HG02840 (cell line): ENCODE results near the gene ETV5.

ENCODE experiments used
- ATAC-seq: cut with Tn5 transposase; IDR thresholded peaks from one replicate; pipeline ENCODE4 v1.9.1; 2021; ENCODE audit warnings: mild to moderate bottlenecking, moderate library complexity, moderate number of reproducible peaks; ENCODE audit not compliant: unreplicated experiment, low FRiP score

ETV5 gene

DNA sequence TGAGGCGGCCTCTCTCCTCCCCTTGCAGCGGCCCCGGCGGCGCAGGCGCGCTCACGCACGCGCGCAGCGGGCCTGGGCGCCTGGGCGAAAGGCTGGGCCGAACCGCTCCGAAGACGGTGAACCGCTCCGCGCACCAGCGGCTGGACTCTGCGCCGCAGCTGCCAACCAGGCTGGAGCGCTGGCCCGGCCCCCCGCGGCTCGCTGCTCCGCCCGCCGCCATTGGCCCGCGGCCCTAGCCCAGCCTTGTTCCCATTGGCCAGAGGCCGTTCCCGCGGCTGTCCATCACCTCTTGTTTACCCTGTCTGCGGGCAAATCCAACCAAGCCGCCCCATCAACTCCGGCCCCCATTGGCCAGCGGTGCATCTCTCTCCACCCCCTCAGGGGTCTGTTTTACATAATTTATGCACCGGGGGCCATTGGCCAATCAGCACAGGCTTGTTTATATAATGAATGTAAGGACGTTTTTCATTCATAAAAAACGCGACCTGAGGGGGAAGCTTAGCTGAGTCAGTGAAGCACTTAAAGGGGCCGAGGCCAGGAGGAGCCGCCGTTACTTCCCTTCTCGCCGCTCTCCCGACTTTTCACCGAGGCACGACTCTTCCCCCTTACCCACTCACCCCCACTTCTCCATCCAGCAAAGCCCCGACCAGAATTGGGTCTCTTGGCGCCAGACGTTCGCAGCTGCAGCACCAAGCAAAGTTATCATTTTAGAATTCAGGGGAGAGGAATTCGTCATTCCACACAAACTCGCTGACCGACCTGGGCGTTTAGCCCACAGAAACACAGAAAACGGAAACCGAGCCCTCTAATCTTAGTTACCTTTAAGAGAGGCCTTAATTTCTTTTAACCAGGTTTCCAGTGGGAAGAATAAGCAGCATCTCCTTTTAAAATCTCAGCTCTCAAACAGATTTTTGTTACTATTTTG lies at the start of gene ETV5:
Gene ETV5 (minus strand): TSS at position 149 of the 925 bp plus-strand sequence. CDS start 3,221 bp downstream, outside the sequence.
- peak; percentile 93 for ATAC-seq

DNA sequence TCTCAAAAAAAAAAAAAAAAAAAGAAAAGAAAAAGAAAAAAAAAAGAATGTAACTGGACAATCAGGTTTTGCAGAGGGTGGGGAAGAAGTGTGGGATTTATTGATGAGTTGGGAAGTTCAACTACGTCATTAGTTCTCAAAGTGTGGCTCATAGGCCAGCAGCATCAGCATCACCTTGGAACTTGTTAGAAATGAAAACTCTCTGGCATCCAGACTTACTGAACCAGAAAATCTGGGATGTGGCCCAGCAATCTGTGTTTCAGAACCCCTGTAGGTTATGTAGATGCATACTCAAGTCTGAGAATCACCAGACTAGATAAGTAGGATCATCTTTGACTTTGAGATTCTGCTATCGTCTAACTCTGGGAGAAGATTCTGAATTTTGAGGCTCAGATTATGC lies 45.8 kb upstream of the ETV5 start:
- no peak for ATAC-seq

DNA sequence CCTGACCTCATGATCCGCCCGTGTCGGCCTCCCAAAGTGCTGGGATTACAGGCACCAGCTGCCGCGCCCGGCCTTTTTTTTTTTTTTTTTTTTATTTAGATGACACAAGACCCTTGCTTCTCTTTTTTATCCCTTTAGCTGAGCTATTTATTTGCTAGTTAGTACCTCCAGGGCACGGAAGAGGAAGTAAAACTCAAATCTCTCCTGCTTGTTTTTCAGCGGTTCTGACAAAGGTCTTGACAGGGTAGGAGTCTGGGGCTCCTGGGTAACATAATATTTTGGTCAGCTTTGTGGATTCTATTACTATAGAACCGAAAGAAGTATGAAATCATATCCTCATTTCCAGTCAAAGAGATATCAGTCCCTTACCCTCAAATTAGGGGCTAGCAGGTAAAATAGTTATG lies 44.0 kb upstream of the ETV5 start:
- peak; percentile 80 for ATAC-seq

DNA sequence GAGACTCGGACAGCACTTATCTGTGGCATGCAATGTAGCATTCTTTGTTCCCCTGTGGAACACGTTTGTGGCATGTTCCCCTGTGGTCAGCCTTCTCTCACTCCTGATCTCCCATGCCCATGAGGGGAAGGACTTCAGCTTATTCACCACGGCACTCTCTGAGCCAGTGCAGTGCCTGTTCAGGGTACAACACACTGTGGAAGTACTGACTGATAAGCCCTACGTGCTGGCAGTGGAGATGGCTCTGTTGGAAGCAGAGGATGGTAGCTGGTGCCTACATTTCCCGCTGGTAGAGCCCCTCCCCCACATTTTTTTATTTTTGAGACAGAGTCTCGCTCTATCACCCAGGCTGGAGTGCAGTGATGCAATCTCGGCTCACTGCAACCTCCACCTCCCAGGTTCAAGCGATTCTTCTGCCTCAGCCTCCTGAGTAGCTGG lies 43.5 kb upstream of the ETV5 start:
- ATAC-seq = peak; percentile 14

DNA sequence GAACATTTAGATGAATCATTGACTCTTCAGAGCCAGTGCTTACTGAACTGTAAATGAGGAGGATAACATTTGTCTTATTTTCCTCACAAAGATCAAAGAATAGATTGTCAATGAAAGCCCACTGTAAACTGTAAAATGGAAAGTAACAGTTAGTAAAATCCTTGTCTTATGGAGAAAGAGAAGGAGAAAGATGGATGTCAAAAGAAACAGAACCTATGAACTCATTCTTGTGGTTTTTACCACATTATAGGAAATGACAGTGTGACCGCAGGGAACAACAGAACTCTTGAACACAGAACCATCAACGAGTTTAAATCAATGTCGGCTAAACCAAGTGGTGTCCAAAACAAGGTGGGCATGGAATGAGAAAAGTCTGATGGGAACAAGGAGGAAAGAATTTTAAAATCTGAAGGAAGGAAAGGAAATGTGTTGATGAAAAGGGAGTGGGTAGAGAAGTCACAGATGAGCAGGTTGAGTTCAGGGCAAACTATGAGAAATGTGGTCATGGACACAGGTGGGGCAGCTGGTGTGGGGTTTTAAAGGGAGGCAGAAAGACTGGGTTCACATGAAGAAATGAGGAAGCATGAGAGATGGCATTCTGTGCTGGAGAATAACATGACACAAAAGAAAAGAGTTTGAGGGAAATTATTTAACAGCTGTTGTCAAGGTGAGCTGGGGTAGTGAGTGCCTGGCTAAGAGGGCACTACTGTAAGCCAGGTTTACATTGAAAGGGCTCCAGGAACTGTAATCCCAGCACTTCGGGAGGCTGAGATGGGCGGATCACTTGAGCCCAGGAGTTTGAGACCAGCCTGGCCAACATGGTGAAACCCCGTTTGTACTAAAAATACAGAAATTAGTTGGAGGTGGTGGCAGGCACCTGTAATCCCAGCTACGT lies 42.4 kb upstream of the ETV5 start:
- ATAC-seq = no peak

DNA sequence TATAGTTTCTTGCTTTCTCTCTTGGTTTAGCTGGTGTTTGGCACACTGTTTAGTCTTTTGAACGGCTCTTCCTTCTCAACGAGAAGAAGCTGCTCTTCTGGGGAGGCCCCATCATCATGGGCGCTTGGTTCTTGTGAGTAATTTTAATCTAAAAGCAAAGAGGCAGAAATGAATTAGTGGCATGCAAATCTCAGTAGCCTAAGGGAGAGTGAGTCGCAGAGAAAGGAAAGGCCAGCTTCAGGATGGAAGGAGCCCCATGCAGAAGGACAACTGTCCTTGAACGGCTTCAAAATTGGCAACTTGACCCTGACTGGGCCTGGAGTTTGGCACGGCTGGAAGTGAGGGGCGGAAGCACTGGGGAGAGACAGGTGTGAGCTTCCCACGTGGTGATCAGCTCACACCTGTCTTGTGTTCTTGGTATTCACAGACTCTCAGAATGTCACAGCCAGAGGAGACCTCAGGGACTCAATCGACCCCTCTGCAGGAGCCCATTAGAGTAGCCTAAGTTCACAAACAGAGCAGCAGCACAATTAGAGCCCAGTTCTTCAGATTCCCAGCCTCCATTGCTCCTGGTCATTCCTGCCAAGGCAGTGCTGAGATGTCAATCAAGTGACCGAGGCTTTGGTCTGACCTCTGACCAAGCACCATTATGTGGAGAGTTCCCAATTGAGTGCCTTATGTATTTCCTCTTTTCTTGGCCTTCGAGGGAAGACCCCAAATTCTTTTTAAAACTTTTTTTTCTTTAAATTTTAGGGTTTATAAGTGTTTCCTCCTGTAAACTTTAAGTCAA lies 41.3 kb upstream of the ETV5 start:
- ATAC-seq = no peak

DNA sequence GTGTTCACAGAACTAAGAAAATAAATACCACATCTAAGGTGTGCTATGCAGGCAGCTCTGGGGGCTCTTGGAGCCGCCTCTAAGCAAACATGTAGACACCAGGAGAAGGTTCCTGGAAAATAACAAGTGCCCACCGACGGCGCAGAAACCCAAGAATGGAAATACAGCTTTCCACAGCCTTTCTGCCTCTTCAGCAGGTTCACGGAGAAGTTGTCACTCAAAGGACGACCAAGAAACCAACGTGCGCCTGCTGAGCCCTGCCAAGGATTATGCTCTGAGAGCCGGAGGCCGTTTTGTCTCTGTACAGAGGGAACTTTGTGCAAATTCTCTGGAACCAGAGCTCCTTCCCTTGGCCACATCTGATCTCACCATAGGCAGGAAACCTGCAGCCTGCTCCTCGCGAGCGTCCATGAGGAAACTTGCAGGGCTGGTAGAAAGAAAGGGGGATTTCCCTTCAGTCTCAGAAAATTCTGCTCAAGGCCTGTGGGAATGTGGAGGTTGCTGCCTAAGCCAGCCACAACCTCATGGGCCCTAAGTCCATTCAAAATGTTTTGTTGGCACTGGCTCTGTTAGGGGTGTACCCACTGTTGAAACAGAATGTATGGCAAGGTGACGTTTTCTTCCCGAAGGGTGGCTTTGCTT lies 40.6 kb upstream of the ETV5 start:
- no peak for ATAC-seq

DNA sequence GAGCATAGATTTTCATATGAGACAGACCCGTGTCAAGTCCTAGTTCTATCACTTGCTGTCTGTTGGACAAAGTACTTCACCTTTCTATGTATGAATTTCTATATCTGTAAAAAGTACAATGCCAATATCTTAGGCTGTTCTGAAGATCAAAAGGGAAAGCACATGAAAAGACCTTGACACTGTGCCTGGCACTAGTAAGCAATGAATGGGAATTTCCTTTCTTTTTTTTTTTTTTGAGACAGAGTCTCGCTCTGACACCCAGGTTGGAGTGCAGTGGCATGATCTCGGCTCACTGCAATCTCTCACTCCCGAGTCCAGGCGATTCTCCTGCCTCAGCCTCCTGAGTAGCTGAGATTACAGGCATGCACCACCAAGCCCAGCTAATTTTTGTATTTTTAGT lies 35.4 kb upstream of the ETV5 start:
- no peak for ATAC-seq

DNA sequence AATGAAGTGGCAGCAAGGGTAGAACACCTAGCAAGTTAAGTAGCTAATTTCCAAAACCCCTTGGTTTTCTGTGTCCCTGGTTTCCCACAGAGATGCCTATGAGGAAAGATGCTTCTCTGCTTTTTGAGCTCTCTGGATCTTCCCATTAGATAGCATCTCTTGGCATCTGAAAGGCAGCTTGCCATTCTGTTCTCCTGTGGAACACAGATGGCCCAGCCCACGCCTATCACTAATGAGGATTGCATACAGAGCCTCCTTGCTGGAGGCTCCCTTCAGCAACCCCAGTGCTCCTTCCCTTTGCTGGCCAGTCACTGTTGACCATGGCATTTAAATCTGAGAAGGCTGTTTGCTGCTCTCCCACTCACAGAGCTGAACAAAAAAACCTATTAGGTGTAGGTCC lies 34.4 kb upstream of the ETV5 start:
- ATAC-seq = no peak

DNA sequence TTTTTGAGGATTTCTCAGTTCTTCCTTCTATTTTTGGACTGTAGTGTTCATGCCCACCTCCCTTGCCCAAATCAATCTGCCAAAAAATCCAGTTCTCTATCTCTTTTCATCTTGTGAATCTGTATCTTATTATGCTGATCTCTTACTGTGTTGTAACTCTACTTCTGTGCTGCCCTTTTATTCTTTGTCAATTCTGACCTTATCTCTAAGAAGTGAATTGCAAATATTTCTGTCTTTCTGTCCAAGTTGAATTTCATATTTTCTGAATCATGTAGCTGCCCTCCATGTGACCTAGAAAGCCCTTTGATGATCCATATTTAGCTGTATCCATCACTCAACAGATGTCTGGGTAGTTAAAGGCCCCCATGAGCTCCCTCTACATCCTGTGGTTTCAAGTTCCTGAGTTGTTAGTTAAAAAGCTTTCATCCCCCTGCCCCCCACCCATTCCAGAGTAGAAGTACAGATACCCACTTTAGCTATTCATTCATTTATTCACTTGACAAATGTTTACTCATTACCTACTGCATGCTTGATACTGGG lies 33.6 kb upstream of the ETV5 start:
- no peak for ATAC-seq

DNA sequence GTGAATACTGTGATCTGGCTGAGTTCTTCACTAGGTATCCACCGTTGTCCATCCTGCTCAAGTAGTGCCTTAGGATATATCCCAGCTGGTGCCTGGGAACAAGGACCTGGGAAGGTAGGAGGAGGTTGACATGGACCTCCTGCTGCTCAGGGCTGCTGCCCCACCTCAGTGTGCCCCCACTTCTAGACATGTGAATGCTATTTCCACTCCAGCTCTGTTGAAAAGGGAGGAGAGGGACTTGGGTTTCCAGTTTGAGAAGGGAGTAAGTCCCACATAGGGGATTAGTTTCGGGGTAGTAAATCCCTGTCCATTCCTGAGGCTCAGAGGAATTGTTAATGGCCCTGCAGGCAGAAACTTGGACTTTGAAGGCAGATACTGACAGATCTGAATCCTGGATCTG lies 32.9 kb upstream of the ETV5 start:
- no peak for ATAC-seq

DNA sequence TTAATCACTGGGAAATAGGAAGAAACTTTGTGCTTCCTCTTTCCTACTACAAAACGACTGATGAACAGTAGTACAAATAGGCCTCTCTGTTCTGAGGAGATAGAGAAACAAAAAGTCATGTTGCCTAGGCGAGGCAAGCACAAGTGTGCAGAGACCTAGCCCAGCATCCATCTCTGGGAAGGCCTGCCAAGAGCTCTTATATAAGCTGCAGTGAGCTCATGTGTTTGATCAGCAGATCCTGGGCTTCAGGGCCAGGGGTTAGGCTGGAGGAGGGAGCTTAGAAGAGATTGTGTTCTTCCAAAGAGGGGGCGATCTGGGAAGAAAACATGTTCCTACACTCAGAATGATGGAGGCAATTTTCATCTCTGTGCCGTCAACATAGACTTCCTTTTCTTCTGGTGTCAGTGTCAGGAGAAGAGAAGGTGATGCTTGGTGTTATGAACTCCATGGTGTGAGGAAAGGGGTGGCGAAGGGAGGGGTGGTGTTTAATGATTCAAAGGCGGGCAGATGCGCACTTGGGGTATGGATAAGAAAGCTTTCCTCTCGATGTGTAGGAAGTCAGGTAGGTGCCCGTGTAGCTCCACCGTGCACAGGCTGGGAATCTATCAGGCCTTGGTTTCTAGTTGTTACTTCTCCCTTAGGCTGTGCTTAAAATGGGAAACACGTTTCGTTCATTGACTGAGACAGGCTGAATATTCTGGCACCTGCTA lies 29.5 kb upstream of the ETV5 start:
- ATAC-seq = no peak

DNA sequence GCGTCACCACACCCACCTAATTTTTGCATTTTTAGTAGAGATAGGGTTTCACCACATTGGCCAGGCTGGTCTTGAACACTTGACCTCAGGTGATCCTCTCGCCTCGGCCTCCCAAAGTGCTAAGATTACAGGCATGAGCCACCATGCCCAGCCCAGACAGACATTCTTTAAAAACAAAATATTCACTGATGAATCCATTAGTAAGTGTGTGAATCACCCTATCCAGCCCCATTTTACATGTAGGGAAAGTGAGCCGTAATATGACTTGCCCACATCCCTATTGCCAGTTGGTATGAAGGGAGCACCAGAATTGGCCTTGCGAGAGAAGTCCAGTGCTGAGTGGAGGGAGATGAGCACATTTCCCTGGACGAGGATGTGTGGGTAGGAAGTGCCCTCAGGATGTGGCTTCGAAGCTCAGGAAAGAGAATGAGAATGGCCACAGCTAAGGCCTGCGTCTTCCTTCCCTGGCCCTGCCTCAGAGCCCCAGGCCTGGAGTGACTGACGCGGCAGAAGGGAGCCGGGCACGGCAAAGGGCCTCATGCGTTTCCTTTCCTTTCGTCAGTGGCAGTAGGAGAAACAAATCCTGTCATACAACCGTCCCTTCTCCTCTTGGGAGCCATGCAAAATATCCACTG lies 28.3 kb upstream of the ETV5 start:
- ATAC-seq = no peak

DNA sequence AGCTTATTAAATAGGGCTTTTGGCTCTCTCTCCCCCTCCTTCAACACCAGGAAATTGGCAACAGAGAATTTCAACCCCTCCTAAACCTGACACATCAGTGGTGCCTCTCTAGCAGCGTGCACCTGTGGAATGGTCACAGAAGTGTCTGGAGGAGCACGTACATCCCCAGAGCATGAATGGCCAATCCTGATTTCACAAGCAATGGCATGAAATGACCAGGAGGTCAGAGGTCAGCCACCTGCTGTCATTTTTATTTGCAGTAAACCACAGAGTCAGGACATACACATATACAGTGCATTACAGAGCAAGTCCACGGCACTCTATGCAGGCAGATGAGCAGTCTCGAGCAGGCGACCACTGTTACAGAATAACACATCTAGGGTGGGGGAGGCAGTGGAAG lies 25.1 kb upstream of the ETV5 start:
- no peak for ATAC-seq

DNA sequence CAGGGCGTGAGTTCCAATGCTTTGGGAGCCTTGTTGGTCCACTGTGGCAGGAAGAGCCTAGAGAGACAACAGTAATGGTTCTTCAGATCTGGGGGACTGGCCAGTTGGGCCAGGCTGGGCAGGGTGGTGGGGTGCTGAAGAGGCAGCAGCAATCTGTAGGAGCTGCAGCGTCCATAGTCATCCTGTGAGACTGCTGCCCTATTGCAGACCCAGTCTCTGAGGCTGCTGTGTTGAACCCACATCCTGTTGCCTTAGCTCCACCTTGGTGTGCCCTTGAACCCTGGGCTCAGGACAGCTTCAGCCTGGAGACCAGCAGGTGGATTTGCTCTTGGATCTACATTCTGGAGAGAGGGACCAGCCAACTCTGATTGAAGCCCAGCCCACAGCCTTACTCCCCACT lies 23.6 kb upstream of the ETV5 start:
- no peak for ATAC-seq

DNA sequence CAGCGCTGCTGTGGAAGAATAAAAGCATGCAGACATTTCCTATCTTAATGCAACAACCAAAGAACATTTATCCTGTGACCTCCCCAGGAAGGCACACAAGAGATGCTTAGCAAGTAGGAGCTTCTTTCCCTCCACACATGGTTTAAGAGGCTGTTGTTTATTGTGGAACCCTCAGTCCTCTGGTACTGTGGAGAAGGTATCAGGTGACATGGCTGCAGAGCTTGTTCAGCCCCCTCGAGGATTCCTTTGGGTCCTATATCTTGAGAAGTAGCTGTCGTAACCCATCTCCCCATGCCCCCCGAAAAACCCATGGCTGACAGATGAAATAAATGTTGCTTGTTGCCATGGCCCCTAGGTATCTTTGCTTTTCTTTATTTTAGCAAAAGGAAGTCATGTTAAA lies 20.3 kb upstream of the ETV5 start:
- no peak for ATAC-seq

DNA sequence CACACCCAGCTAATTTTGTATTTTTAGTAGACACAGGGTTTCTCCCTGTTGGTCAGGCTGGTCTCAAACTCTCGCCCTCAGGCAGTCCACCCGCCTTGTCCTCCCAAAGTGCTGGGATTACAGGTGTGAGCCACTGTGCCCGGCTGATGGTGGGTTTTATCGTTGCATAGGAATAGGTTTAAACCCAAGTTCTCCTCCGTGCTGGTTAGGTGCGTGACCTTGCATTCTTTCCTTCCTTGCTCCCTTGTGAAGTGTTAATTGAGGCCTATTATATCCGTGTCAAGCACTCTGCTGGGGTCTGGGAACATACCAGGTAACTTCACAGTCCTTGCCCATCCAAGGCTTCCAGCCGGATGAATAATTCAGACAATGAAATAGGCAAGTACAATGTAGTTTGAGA lies 19.3 kb upstream of the ETV5 start:
- ATAC-seq = no peak

DNA sequence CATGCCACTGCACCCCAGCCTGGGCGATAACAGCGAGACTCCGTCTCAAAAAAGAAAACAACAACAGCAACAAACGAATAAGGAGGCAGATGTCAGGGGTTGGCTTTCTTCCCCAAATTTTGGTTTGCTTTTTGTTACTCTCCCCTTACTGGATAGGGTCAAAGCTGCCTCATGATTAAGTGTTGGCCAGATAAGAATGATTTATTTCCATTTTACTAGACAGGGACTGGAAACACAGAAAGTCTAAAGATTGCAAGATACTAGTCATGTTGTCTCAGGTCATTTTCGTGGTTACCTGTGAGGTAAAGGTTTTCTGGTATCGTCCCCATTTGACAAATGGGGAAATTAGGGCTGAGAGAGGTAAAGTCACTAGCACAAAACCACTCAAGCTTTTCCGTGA lies 18.6 kb upstream of the ETV5 start:
- no peak for ATAC-seq

DNA sequence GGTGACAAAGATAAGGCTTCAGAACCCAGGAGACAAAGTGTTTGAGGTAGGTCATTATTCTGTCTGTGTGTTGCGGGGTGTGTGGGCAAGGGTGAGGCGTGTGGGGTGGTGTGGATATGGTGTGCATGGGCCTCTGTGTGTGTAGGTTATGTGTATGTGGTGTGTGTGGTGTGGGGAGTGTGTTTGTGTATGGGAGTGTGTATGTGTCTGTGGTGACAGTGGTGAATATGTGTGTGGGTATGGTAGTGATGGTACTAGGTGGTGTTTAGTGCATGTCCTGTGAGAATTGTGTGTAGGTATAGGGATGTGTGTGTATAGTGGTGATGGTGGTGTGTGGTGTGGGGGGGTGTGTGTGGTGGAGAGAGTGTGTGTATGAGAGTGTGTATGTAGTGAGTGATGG lies 16.2 kb upstream of the ETV5 start:
- no peak for ATAC-seq
